HG03442 (cell line): ENCODE results near the gene LAMC1.
"Not testable (repeated sequence)": the region's sequence is repeated elsewhere in the genome, so short reads cannot be mapped to it uniquely, and the experiment has no call there.

Source experiments
- ATAC-seq: cut with Tn5 transposase; IDR thresholded peaks from one replicate; pipeline ENCODE4 v1.9.1; 2021; ENCODE audit warnings: mild to moderate bottlenecking, moderate library complexity; ENCODE audit not compliant: unreplicated experiment

LAMC1 gene

DNA sequence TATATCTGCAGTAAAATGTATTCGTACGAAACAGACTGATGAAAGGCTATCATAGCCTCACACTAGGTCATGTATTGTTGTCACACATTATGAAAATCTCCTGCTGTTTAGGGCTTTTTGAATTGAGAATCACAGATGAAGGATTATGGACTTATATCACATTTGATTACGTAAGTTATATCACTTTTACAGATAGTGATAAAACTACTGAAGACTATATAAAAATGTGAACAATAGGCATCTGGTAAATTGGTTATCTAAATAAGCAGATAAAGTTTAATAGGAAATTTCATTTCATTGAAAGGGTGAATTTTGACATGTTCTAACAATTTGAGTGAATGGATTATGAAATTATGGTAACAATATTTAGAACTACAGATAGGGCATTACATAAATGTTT, 20.0 kb downstream of the LAMC1 start:
- no peak for ATAC-seq

DNA sequence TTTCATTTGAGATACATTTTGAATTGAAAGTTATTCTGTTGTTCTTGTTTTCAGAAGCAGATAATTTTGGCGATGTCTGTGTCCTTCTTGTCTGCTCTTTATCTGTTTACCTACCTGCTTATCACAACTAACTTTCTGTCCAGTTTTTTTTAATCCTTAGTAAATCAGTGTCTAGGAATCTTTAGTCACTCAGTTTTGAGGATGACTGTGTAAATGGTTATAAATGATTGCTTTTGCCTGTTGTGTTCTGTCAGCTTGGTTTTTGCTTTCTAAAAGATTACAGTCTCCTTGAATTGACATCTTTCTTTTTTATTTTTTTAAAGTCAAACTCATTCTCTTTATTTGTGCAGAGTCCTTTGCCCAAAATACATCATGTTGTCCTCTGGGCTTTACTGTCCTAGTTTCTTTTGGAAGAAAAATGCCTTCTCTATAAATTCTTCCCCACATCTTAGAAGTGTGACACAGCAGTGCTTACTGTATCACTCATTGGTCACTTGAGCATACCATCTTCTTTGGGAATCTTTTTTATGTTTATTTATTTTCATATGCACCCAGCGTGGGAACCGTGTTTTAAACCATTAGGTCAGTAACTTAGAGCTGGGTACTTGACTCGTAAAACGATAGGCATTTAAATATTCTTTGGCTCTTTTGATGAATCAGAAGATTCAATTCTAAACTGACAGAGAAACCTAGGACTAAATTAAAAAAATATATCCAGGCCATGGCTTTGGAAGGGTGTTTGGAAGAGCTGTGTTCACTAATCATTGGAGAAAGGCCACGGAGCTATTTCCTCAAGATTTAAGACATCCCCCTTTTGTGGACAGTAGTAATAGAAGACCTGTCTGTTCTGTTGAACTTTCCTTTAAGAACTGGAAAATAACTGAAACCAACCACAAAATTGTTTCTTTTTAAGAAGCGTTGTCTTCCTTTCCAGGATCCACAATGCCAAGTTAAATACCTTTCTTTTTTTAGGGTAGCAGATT, 20.9 kb downstream of the LAMC1 start:
- no peak for ATAC-seq

DNA sequence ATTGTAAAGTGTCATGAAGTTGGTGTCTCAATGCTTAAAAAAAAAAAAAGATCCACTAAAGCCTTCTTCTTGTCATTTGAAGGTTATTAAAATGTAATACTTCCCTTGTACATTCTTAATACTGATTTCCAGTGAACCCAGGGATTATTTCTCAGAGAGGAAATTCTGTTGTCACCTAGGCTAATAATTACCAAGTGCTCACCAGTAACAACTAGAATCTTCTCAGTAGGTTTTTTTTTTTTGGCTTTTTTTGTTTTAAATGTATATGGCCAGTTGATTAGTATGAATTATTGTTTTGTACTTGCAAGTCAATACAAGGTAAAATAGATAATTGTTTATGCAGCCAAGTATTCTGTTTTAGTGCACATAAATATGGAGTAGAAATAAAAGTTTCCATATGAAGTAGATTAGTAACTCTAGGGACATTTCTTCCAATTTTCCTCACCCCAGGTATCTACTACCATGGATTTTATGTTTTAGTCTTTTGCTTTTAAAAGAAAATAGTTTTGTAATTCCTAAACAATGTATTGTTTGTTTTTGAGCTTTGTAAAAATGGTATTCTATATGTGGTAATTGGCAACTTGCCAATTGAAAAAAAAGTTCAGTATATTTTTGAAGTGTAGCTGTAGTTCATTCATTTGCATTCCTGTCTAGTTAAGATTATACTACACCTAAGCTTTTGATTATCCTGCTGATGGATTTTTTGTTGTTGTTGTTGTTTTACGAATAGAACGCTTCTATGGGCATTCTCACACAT, 21.9 kb downstream of the LAMC1 start:
- ATAC-seq = no peak

DNA sequence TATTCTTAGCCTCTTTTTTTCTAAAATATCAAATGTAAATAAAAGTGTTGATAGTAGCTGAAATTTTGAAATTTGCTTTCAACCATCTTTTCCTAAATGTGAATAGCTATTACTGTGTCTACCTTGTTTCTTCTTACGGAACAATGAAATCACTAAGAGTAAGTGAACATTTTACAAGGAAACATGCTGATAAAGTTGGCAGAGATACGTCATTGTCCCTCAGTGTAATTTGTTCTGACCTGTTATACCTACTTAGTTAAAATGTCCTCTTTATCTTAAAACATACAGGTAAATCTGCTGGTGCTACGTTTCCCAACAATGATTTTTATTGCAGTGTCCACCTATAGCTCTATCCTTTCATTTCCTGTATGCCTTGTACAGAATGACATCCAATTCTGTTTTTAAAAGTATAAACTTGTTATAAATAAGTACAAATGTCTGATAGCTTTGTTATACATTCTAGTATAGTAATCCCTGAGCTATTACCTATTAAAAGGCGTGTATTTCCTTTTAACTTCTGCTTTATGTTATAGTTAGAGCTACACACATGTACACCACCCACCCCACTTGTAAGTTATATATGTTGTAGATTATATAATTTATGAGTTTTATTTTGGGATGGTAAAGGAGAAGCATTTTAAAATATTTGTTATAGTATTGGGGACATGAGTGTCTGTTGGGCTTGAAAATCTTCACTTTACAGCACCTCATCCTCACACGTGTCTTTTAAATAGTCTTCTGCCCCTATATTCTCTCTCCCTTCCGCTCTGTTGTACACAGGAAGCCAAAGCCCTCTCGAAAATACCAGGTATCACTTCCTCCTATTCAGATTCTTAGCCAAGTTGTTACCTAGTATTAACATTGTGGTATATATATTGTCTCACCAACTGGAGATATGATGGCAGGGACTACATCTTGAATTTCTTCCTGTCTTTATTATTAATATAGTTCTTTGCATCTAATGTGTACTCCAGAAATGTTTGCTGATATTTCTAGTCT, 25.2 kb downstream of the LAMC1 start:
- ATAC-seq = peak; percentile 99

DNA sequence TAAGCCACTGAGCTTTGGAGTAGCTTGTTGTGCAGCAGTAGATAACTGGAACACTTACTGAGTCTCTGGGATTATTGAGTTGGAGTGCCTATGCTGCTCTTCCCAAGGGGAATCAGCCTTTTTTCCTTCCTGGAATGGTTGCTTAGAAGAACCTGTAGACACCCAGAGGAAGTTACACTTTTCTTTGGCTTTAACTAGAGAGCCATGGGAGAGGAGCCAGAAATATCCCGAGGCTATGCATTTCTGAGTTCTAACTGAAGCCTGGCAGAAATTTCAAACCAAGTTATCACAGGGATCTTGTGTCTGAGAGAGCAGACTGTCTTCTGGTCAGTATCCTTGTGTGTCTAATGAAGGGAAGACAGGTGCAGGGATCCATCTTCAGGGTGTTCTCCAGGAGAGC, 28.3 kb downstream of the LAMC1 start:
- ATAC-seq = no peak

DNA sequence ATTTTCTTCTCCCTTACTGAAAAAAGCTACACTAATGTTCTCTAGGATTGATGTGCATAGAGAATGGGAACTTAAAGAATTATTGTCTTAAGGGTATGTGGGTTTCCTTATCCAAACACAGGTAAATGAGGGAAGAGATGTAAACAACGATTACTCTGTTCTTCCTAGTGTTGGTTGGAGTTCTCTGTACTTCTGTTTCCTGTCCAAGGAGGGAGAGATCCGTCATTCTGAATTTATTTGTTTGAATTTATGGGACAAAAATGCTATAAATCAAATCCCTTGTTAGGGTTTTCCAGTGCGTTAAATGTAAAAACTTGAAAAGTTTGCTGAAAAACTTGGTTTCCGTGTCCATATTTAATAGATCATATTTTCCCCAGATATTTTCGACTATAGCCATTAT, 29.6 kb downstream of the LAMC1 start:
- no peak for ATAC-seq

DNA sequence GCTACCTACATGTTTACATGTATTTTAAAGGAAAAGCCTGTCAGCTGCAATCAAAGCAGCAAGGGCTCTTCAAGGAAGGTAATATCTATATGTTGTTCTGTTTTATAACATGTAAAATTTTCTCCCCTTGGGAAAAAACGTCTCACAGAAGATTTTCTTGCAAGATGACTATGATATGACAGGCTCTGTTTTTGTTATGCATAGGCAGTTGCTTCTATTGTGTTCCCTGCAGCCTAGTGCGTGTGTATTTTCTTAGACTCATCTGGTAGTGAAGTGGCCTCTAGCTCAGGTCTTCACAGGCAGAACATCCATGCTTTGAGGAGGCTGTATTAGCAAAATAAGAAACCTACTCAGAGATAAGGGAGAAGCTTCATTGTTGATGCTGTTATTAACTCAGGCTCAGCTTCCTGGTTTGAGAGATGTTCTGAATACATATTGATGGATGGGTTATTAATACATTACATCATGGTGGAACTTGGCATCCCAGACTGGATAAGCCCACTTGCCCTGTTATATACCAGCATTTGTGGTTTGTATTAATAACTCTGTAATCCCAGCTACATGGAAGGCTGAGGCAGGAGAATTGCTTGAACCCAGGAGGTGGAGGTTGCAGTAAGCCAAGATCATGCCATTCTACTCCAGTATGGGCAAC, 35.8 kb downstream of the LAMC1 start:
- no peak for ATAC-seq

DNA sequence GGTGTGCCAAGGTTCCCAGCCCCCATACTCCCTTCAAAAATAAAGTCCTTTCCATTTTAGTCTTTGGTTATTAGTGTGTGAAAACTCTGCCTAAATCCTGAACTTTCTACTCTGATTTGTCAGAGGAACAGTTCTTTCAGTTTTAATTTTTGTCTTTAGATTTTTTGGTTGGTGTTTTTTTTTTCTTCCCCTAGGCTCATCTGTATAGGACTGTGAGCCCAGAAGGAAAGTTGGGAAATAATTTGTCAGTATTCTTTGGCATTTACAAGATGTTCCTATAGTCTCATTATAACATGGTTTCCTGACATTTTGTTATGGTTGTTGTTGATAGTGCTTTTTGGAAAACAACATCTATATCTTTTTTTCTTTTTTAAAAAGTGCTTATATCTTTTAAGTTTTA, 38.0 kb downstream of the LAMC1 start:
- ATAC-seq = no peak

DNA sequence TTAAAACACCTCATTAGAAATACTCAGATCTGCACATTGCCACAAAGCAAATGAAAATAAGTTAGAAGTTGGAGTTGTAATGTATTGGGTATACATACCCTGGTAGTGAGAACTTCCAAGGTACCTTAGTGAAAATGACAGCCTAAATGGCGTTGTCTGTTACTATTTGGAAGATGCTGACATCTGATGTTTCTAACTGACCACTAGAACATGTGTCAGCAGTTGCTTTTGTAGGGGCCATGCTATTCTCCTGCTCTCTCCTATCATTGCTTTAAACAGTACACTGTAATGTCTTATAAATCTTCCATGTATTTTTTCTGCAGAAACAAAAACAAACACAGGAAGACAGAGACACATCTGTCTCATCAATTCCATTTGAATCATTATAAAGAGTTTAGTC, 40.1 kb downstream of the LAMC1 start:
- no peak for ATAC-seq

DNA sequence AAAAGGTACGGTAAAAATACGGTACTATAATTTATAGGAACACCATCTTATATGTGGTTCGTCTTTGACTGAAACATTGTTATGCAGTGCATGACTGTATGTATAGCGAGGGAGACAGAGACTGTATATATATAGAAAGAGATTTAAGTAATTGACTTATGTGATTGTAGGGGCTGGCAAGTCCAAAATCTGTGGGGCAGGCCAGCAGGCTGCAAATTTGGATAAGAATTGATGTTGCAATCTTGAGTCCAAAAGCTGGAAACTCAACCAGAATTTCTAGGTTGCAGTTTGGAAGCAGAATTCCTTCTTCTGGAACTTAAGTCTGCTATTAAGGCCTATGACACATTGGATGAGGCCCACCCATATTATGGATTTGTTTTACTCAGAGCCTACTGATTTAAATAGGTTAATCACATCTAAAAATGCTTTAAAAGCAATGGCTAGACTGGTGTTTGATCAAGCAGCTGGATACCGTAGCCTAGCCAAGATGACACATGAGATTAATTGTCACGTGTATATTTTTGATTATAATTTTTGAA, 42.0 kb downstream of the LAMC1 start:
- no peak for ATAC-seq

DNA sequence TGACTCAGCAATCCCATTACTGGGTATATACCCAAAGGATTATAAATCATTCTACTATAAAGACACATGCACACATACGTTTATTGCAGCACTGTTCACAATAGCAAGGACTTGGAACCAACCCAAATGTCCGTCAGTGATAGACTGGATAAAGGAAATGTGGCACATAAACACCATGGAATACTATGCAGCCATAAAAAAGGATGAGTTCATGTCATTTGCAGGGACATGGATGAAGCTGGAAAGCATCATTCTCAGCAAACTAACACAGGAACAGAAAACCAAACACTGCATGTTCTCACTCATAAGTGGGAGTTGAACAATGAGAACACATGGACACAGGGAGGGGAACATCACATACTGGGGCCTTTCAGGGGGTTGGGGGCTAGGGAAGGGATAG, 43.2 kb downstream of the LAMC1 start:
- not testable (repeated sequence) for ATAC-seq

DNA sequence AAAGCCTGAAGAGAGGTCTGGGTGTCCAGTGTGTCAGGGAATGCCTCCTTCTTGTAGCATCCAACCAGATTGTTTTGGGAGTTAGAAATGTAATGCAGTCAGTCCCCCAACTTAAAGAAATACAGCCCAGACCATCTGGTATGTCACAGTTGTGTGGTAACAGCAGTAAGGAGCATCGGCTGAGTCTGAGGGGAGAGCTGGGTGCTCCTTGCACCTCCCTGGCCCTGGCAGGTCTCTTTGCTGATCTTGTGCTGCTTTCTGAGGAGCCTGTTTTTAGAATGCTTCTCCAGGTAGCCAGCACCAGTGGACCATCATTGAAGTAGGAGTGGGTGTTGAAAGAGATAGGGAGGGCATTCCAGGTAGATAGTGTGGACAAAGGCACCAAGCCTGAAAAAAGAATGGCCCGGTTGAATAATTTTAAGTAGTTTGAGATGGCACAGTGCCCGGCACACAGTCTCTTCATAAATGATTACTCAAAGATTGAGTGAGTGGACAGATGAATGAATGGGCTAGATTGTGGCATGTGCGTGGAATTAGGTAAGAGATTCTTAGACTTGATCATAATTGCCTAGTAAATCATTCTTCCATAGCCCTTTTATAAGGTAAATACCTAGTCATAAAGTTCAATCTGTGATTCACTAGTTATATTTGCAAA, 46.5 kb downstream of the LAMC1 start:
- no peak for ATAC-seq

DNA sequence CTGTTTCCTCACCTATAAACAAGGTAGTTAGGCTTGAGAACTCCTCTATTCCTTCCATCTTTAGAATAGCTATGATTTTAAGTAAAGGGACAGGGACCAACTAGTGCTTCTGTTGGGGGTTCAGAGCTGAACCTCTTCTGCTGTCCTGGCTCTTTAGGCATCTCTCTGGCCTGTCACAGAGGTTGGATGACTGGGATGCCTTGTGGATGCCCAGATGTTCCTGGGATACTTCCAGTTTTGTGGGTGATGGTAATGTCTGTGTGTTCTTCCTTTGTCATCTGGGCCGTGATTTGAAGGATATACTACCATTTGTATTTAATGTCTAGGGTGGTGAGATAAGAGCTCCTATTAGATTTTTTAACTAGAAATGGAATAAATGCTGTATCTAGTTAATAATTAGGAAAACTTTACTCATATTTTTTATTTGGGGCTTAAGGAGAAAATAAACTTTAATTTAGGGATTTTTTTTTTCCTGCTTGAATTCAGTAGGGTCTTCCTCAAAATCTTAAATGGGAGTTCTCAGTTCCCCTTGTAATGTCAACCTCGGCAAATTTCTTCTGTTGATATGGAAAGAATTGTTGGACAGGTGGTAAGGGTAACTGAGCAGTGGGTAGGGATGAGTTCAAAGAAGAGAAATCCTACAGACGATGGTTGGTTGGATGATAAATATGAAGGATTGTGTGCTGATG, 47.2 kb downstream of the LAMC1 start:
- no peak for ATAC-seq

DNA sequence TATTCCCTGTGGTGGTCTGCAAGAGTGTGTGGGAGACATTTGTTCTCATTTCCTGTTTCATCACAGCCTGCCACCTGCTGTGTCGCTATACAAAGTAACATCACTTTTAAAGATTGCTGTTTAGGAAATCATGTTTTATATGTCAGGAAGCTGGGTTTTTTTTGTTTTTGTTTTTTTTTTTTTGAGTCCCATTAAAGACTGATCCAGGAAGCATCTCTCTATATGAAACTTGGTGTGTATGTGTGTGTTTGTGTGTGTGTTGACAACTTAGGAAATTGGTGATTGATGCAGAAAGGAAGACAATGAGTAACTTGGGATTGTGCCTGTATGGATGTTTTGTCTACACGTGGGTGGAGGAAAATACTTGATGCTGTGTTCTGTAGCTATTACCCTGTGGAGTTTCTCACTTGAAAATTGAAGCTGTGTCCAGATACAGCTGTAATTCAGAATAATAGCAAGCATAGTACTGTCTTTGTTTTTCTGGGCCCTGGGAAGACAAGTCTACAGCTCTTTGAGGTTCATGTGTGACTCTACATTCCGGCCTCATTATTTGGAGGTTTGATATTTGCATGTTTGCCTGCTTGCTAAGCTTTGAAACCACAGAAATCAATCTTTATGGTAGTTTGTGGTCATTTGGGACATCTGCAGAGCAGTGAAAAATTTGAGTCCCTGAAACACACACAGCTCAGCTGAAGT, 47.9 kb downstream of the LAMC1 start:
- ATAC-seq = peak; percentile 84

DNA sequence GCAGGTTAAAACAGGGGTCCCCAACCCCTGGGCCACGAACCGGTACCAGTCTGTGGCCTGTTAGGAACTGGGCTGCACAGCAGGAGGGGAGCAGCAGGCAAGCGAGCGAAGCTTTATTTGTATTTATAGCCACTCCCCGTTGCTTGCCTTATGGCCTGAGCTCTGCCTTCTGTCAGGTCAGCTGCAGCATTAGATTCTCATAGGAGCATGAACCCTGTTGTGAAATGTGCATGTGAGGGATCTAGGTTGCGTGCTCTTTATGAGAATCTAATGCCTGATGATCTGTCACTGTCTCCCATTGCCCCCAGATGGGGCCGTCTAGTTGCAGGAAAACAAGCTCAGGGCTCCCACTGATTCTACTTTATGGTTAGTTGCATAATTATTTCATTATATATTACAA, 49.4 kb downstream of the LAMC1 start:
- not testable (repeated sequence) for ATAC-seq

DNA sequence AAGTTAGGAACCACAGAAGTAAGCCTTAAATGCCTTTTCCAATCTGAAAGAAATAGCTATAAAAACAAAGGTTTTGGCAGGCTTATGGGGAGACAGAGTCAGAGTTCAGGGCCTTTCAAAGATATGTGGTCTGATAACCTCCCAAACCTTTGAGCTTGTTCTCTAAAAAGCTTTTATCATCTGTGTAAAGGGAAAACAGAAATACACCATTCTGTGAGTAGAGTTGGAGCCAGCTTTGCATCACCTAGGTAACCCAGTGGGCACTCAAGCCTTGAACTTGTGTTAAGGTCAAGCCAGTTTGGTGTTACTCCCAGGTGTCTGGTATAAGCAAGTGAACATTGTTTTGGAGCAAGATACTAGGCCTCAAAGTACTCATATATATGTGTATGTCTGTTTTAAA, 50.1 kb downstream of the LAMC1 start:
- no peak for ATAC-seq

DNA sequence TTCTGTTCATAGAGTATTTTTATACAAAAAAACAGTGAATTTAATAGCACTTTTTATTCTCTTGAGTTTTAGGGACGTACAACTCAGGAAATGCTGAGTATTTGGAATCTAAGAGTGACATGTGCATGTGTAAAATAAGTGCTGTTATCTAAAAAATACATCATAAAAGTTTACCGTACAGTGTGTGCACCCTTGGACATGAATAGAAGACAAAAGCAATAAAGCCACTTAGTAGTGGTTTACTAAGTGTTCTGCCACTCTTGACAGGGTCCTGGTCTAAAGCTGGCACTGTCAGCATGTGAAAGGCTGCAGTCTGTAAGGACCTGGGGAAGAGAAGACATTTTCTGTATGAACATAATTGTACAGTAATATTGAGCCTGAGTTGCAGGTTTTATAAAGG, 51.0 kb downstream of the LAMC1 start:
- no peak for ATAC-seq

DNA sequence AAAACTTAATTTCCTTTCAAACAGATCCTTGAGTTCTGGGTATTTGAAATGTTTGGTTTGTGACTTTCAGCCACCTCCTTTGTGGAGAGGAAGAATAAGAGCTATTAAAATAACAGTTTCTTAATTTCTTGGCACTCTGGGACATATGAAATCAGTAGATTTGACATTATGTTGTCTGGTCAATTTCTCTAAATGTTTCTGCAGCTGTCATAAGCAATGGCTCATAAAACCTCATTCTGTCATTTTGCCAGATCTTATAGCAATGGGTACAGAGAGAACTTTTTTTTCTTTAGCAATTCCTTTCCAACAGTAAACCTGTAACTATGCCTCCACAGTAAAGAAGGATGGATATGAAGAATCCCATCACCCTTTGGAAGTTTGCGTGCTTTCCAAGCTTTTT, 52.6 kb downstream of the LAMC1 start:
- ATAC-seq = no peak
